Neural progenitor cell (in vitro differentiated cells): Measurements from ENCODE around the gene OSBPL1A.

Source experiments
- EZH2 ChIP-seq: fragments of 200-600 bp; sonication (generic); IDR thresholded peaks from 2 replicates; pipeline ENCODE4 v1.6.1; 2017; ENCODE audit warnings: antibody characterized with exemption, mild to moderate bottlenecking, moderate library complexity
- EZH2phosphoT487 ChIP-seq: fragments of 200-600 bp; sonication (generic); IDR thresholded peaks from 2 replicates; pipeline ENCODE4 v1.6.1; 2017; ENCODE audit warnings: antibody characterized with exemption
- TF ChIP-seq, protein P1 (sequence below): fragments of 200-600 bp; sonication (generic); IDR thresholded peaks from 2 replicates; pipeline ENCODE4 v1.5.1; 2017; ENCODE audit warnings: antibody characterized with exemption, mild to moderate bottlenecking

DNA sequence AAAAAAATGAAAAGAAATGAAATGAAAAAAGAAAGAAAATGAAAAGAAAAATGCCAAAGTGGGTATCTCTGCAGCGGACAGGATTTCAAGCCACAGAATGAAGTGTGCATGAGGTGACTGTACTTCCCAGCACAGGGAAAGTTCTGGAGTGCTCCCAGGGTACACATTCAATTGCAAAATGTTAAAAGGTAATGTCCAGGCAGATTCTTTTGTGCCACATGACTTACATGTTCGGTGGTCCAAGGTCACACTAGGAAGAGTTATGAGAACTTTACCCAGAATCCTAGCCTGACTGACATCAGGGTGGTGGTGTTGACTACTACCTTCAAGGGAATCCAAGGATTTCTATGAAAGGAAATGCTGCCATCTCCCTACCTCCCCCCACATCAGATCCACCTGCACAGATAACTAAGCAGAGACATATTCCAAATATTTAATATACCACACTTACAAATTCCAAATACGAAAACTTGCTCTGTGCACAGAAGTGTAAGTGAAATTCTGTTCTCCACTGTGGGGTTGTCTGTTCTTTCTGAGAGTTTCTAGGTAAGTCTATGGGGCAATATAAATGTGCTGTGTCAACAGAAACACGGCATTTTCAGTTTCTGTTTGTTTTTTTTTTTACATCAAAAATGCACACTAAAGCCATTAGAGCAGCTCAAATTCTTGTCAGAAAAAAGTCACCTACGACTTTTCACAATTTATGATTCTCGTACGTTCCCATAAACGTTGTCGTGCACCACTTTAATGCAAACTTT, 202.1 kb downstream of the OSBPL1A start:
- TF ChIP-seq, protein P1, sequence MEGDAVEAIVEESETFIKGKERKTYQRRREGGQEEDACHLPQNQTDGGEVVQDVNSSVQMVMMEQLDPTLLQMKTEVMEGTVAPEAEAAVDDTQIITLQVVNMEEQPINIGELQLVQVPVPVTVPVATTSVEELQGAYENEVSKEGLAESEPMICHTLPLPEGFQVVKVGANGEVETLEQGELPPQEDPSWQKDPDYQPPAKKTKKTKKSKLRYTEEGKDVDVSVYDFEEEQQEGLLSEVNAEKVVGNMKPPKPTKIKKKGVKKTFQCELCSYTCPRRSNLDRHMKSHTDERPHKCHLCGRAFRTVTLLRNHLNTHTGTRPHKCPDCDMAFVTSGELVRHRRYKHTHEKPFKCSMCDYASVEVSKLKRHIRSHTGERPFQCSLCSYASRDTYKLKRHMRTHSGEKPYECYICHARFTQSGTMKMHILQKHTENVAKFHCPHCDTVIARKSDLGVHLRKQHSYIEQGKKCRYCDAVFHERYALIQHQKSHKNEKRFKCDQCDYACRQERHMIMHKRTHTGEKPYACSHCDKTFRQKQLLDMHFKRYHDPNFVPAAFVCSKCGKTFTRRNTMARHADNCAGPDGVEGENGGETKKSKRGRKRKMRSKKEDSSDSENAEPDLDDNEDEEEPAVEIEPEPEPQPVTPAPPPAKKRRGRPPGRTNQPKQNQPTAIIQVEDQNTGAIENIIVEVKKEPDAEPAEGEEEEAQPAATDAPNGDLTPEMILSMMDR, result no peak
- TF ChIP-seq EZH2 (no peak), EZH2phosphoT487 (no peak)
